WTC11 (cell line): Measurements from ENCODE around the gene NPFFR2. TPM values are rescaled to one million over a fixed set of nuclear protein-coding genes. Genes with fewer than 3 reads are reported as not detected.

Experiments
- ATAC-seq: fragments of 200-7000 bp; cut with Tn5 transposase; 2 replicates; pipeline ENCODE4 v1.10.0; 2021; ENCODE audit warnings: mild to moderate bottlenecking, moderate library complexity
- CTCF ChIA-PET: fragments of 300-600 bp; sonication (Branson Sonifier 250); formaldehyde crosslinking; loops from one replicate; lab custom pipeline; 2021; ENCODE audit warnings: antibody characterized with exemption; lab: Charles Lee
- POLR2A ChIA-PET: fragments of 350-600 bp; sonication (Branson Sonifier 250); formaldehyde crosslinking; loops from one replicate; lab custom pipeline; 2021; ENCODE audit warnings: antibody characterized with exemption; lab: Charles Lee
- DNase-seq: peaks from one replicate; pipeline ENCODE4 v3.0.0; 2021; ENCODE audit warnings: low spot score
- H3K27ac Mint-ChIP-seq: 2 replicates; pipeline ENCODE4 v1.8.0; 2021; ENCODE audit warnings: mixed read lengths
- H3K27me3 Mint-ChIP-seq: 2 replicates; pipeline ENCODE4 v1.8.0; 2021; ENCODE audit warnings: low read depth, mild to moderate bottlenecking, moderate library complexity, mixed read lengths
- H3K36me3 Mint-ChIP-seq: 2 replicates; pipeline ENCODE4 v1.8.0; 2021; ENCODE audit warnings: mixed read lengths
- H3K4me1 Mint-ChIP-seq: 2 replicates; pipeline ENCODE4 v1.8.0; 2022; ENCODE audit warnings: mixed read lengths
- H3K4me3 Mint-ChIP-seq: 2 replicates; pipeline ENCODE4 v1.8.0; 2021; ENCODE audit warnings: mild to moderate bottlenecking, moderate library complexity, mixed read lengths
- H3K9me3 Mint-ChIP-seq: 2 replicates; pipeline ENCODE4 v1.8.0; 2021; ENCODE audit warnings: mixed read lengths
- AFF4 ChIP-seq: sonication (generic); formaldehyde crosslinking; IDR thresholded peaks from 2 replicates; pipeline ENCODE4 v1.8.1; 2023; ENCODE audit warnings: mild to moderate bottlenecking, missing genetic modification reagents, borderline replicate concordance
- CREM ChIP-seq: sonication (generic); formaldehyde crosslinking; IDR thresholded peaks from 2 replicates; pipeline ENCODE4 v1.8.1; 2022; ENCODE audit warnings: mild to moderate bottlenecking, missing genetic modification reagents, moderate library complexity
- ELF4 ChIP-seq: sonication (generic); formaldehyde crosslinking; IDR thresholded peaks from 2 replicates; pipeline ENCODE4 v1.8.1; 2022; ENCODE audit warnings: low read depth, mild to moderate bottlenecking, moderate library complexity, missing genetic modification reagents
- FOXJ3 ChIP-seq: sonication (generic); formaldehyde crosslinking; IDR thresholded peaks from 2 replicates; pipeline ENCODE4 v1.9.0; 2021; ENCODE audit warnings: missing genetic modification reagents, mild to moderate bottlenecking, borderline replicate concordance
- FOXK1 ChIP-seq: sonication (generic); formaldehyde crosslinking; IDR thresholded peaks from 2 replicates; pipeline ENCODE4 v1.8.0; 2022; ENCODE audit warnings: mild to moderate bottlenecking, moderate library complexity, missing genetic modification reagents
- JUN ChIP-seq: sonication (generic); formaldehyde crosslinking; IDR thresholded peaks from 2 replicates; pipeline ENCODE4 v1.8.0; 2023; ENCODE audit warnings: mild to moderate bottlenecking, missing genetic modification reagents
- MXD4 ChIP-seq: fragments of 250-450 bp; sonication (Bioruptor Pico); IDR thresholded peaks from 2 replicates; pipeline ENCODE4 v1.8.0; 2021; ENCODE audit warnings: mild to moderate bottlenecking, moderate library complexity, borderline replicate concordance
- MYBL2 ChIP-seq: sonication (generic); formaldehyde crosslinking; IDR thresholded peaks from 2 replicates; pipeline ENCODE4 v1.8.1; 2023; ENCODE audit warnings: mild to moderate bottlenecking, moderate library complexity, missing genetic modification reagents
- NFATC4 ChIP-seq: fragments of 250-450 bp; sonication (Bioruptor Pico); IDR thresholded peaks from 2 replicates; pipeline ENCODE4 v1.9.0; 2021; ENCODE audit warnings: mild to moderate bottlenecking
- NR2C2 ChIP-seq: sonication (generic); formaldehyde crosslinking; IDR thresholded peaks from 2 replicates; pipeline ENCODE4 v1.8.0; 2022; ENCODE audit warnings: mild to moderate bottlenecking, missing genetic modification reagents
- OVOL2 ChIP-seq: fragments of 250-450 bp; sonication (Bioruptor Pico); IDR thresholded peaks from 2 replicates; pipeline ENCODE4 v1.9.0; 2021; ENCODE audit warnings: mild to moderate bottlenecking, borderline replicate concordance
- SMAD4 ChIP-seq: sonication (generic); formaldehyde crosslinking; IDR thresholded peaks from 2 replicates; pipeline ENCODE4 v1.8.0; 2022; ENCODE audit warnings: mild to moderate bottlenecking, missing genetic modification reagents
- SP1 ChIP-seq: sonication (generic); formaldehyde crosslinking; conservative IDR thresholded peaks from 2 replicates; pipeline ENCODE4 v1.8.1; 2022; ENCODE audit warnings: missing genetic modification reagents
- STAT6 ChIP-seq: sonication (generic); formaldehyde crosslinking; conservative IDR thresholded peaks from 2 replicates; pipeline ENCODE4 v1.8.1; 2023; ENCODE audit warnings: mild to moderate bottlenecking, low read depth, missing genetic modification reagents, moderate library complexity
- TCF7 ChIP-seq: sonication (generic); formaldehyde crosslinking; IDR thresholded peaks from 2 replicates; pipeline ENCODE4 v1.8.0; 2022; ENCODE audit warnings: mild to moderate bottlenecking, low read depth, missing genetic modification reagents, moderate library complexity
- TEAD1 ChIP-seq: sonication (generic); formaldehyde crosslinking; IDR thresholded peaks from 2 replicates; pipeline ENCODE4 v1.8.0; 2022; ENCODE audit warnings: mild to moderate bottlenecking, missing genetic modification reagents
- ZMAT4 ChIP-seq: fragments of 250-450 bp; sonication (Bioruptor Pico); IDR thresholded peaks from 2 replicates; pipeline ENCODE4 v1.9.0; 2021; ENCODE audit warnings: mild to moderate bottlenecking
- ZNF317 ChIP-seq: sonication (generic); formaldehyde crosslinking; IDR thresholded peaks from 2 replicates; pipeline ENCODE4 v1.8.1; 2023; ENCODE audit warnings: low read depth, mild to moderate bottlenecking, moderate library complexity, missing genetic modification reagents, borderline replicate concordance
- total RNA-seq: library from RNA; stranded (reverse); gene quantifications from 3 replicates; pipeline ENCODE4 v1.2.3, GENCODE V29; 2021
- TF ChIP-seq, protein P1 (sequence below): sonication (generic); formaldehyde crosslinking; IDR thresholded peaks from 2 replicates; pipeline ENCODE4 v1.8.1; 2022; ENCODE audit warnings: mild to moderate bottlenecking, moderate library complexity, missing genetic modification reagents
- TF ChIP-seq, protein P2 (sequence below): sonication (generic); formaldehyde crosslinking; IDR thresholded peaks from 2 replicates; pipeline ENCODE4 v1.8.0; 2022; ENCODE audit warnings: mild to moderate bottlenecking, missing genetic modification reagents
- TF ChIP-seq, protein P3 (sequence below): sonication (generic); formaldehyde crosslinking; IDR thresholded peaks from 2 replicates; pipeline ENCODE4 v1.8.0; 2022; ENCODE audit warnings: mild to moderate bottlenecking, missing genetic modification reagents

The NPFFR2 gene
- total RNA-seq, 1 experiment from 2014 or later = 3.0 TPM

GRCh38 chr4:71995297-71995696, 36.5 kb upstream of the NPFFR2 start (continued):
- TF ChIP-seq MXD4 (no peak), SMAD4 (CRISPR knock-in tag) (no peak), JUN (no peak), FOXK1 (CRISPR knock-in tag) (no peak), ZMAT4 (CRISPR knock-in tag) (no peak), OVOL2 (CRISPR knock-in tag) (no peak), MYBL2 (CRISPR knock-in tag) (no peak)
- TF ChIP-seq, protein P1, sequence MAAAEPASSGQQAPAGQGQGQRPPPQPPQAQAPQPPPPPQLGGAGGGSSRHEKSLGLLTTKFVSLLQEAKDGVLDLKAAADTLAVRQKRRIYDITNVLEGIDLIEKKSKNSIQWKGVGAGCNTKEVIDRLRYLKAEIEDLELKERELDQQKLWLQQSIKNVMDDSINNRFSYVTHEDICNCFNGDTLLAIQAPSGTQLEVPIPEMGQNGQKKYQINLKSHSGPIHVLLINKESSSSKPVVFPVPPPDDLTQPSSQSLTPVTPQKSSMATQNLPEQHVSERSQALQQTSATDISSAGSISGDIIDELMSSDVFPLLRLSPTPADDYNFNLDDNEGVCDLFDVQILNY (CRISPR knock-in tag) = no peak

GRCh38 chr4:72006586-72006985, 25.2 kb upstream of the NPFFR2 start:
- ChIA-PET CTCF (no interaction called here), POLR2A (no interaction called here)
- TF ChIP-seq ELF4 (no peak), NR2C2 (CRISPR knock-in tag) (no peak), JUN (no peak), CREM (CRISPR knock-in tag) (no peak), TEAD1 (CRISPR knock-in tag) (no peak), TCF7 (no peak), FOXJ3 (no peak), SP1 (CRISPR knock-in tag) (no peak), ZNF317 (CRISPR knock-in tag) (no peak)
- TF ChIP-seq, protein P2, sequence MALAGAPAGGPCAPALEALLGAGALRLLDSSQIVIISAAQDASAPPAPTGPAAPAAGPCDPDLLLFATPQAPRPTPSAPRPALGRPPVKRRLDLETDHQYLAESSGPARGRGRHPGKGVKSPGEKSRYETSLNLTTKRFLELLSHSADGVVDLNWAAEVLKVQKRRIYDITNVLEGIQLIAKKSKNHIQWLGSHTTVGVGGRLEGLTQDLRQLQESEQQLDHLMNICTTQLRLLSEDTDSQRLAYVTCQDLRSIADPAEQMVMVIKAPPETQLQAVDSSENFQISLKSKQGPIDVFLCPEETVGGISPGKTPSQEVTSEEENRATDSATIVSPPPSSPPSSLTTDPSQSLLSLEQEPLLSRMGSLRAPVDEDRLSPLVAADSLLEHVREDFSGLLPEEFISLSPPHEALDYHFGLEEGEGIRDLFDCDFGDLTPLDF (CRISPR knock-in tag) = no peak
- H3K9me3 Mint-ChIP-seq = peaks cover 4% of the 10 kb centered on the region
- ATAC-seq (no peak), DNase-seq (no peak)
- no peak overlapping the region for H3K4me3 Mint-ChIP-seq
- H3K27me3 Mint-ChIP-seq = no peaks in the 10 kb centered on the region
- H3K27ac Mint-ChIP-seq = no peak overlapping the region; the same call in 1 of the 2 replicates
- H3K4me1 Mint-ChIP-seq = no peaks in the 10 kb centered on the region
- H3K36me3 Mint-ChIP-seq = peaks cover 3% of the 10 kb centered on the region; the same call in 1 of the 2 replicates

- CTCF ChIA-PET = no interaction called here
- Mint-ChIP-seq H3K9me3 (no peaks in the 10 kb centered on the region; the same call in 1 of the 2 replicates), H3K27me3 (no peaks in the 10 kb centered on the region), H3K4me3 (no peak overlapping the region)
- no peak for ATAC-seq
- TF ChIP-seq NFATC4 (CRISPR knock-in tag) (no peak), STAT6 (CRISPR knock-in tag) (no peak), AFF4 (CRISPR knock-in tag) (no peak)
- TF ChIP-seq, protein P3, sequence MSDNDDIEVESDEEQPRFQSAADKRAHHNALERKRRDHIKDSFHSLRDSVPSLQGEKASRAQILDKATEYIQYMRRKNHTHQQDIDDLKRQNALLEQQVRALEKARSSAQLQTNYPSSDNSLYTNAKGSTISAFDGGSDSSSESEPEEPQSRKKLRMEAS (CRISPR knock-in tag) = no peak
- TF ChIP-seq, all 79 proteins: peak for 0
- no peak for DNase-seq
- POLR2A ChIA-PET = no interaction called here
- H3K27ac Mint-ChIP-seq = no peak overlapping the region
- no peaks in the 10 kb centered on the region for H3K4me1 Mint-ChIP-seq
- no peaks in the 10 kb centered on the region for H3K36me3 Mint-ChIP-seq
These were observed 19.9 kb upstream of the NPFFR2 start for GRCh38 chr4:72011906-72012305.
